K562 (cell line): Measurements from ENCODE around the gene FAM20B. TPM values are rescaled to one million over a fixed set of nuclear protein-coding genes. Genes with fewer than 3 reads are reported as not detected.

Experiments used
- CBX1 ChIP-seq: sonication (generic); IDR thresholded peaks from 2 replicates; pipeline ENCODE4 v1.6.1; 2016; ENCODE audit warnings: antibody characterized with exemption, low read depth, mild to moderate bottlenecking
- DPF2 ChIP-seq: fragments of 450-650 bp; IDR thresholded peaks from 2 replicates; pipeline ENCODE4 v1.6.1; 2016
- ESRRB ChIP-seq: fragments of 250-450 bp; sonication (Bioruptor Pico); IDR thresholded peaks from 2 replicates; pipeline ENCODE4 v1.5.0; 2020; ENCODE audit warnings: mild to moderate bottlenecking, moderate library complexity, borderline replicate concordance
- ETV6 ChIP-seq, 3 experiments: fragments of 150-350 bp in 1 of 3; sonication (generic) in 1 of 3; formaldehyde crosslinking in 1 of 3; IDR thresholded peaks; 2 replicates each; pipeline versions ENCODE4 v1.6.1 to v1.8.0; 2014 to 2022; ENCODE audit warnings: borderline replicate concordance in 2 of 3, low read depth in 2 of 3, antibody characterized with exemption in 1 of 3, low read length in 1 of 3, mild to moderate bottlenecking in 1 of 3, missing genetic modification reagents in 1 of 3
- GATAD2B ChIP-seq: fragments of 450-650 bp; IDR thresholded peaks from 2 replicates; pipeline ENCODE4 v1.6.1; 2017; ENCODE audit warnings: mild to moderate bottlenecking, borderline replicate concordance
- IFI16 ChIP-seq: fragments of 250-450 bp; sonication (Bioruptor Pico); IDR thresholded peaks from 2 replicates; pipeline ENCODE4 v2.1.2; 2022; ENCODE audit warnings: mild to moderate bottlenecking, inconsistent platforms
- MECOM ChIP-seq: fragments of 250-450 bp; sonication (Bioruptor Pico); IDR thresholded peaks from 2 replicates; pipeline ENCODE4 v1.8.0; 2022; ENCODE audit warnings: inconsistent platforms
- NFXL1 ChIP-seq: fragments of 450-650 bp; formaldehyde crosslinking; IDR thresholded peaks from 2 replicates; pipeline ENCODE4 v1.4.0; 2021; ENCODE audit warnings: mild to moderate bottlenecking
- NR2C1 ChIP-seq, 2 experiments: fragments of 450-650 bp; IDR thresholded peaks; 2 replicates each; pipeline ENCODE4 v1.6.1; 2017; ENCODE audit warnings: mild to moderate bottlenecking in 2 of 2, antibody characterized with exemption in 1 of 2, inconsistent platforms in 1 of 2, missing compliant biosample characterization in 1 of 2, missing genetic modification characterization in 1 of 2
- RBBP5 ChIP-seq: fragments of 200-600 bp; sonication (generic); IDR thresholded peaks from 2 replicates; pipeline ENCODE4 v1.6.1; 2012; ENCODE audit warnings: borderline replicate concordance, mild to moderate bottlenecking, low read length, control low read depth, inconsistent platforms; ENCODE audit not compliant: insufficient read depth, poor library complexity, severe bottlenecking
- SNIP1 ChIP-seq: fragments of 450-650 bp; IDR thresholded peaks from 2 replicates; pipeline ENCODE4 v1.7.1; 2017; ENCODE audit warnings: low read depth, mild to moderate bottlenecking
- SRSF1 ChIP-seq: fragments of 200-400 bp; formaldehyde crosslinking; IDR thresholded peaks from 2 replicates; pipeline ENCODE4 v1.6.1; 2017; ENCODE audit warnings: mild to moderate bottlenecking, low read depth, low read length, moderate library complexity
- SUPT5H ChIP-seq: fragments of 450-650 bp; IDR thresholded peaks from 2 replicates; pipeline ENCODE4 v1.6.1; 2016
- XRCC5 ChIP-seq: fragments of 200-400 bp; formaldehyde crosslinking; IDR thresholded peaks from 2 replicates; pipeline ENCODE4 v1.6.1; 2017; ENCODE audit warnings: low read depth, mild to moderate bottlenecking, low read length
- ZNF133 ChIP-seq: fragments of 250-450 bp; sonication (Bioruptor Pico); IDR thresholded peaks from 2 replicates; pipeline ENCODE4 v1.4.0; 2020; ENCODE audit warnings: mild to moderate bottlenecking
- ZNF384 ChIP-seq: IDR thresholded peaks from 2 replicates; pipeline ENCODE4 v1.6.1; 2012; ENCODE audit warnings: low read depth, low read length, improper control_type of control experiment
- ZNF592 ChIP-seq: fragments of 450-650 bp; IDR thresholded peaks from 2 replicates; pipeline ENCODE4 v1.6.1; 2017; ENCODE audit warnings: antibody characterized with exemption, mild to moderate bottlenecking
- polyA plus RNA-seq, 8 experiments: library from polyadenylated mRNA; depleted of rRNA in 4 of 8; stranded (reverse) in 5 of 8; unstranded in 3 of 8; fragments of >200 nt; fragmentation: Nextera tagmentation in 2 of 8; fragmentation: Illumina TruSeq in 1 of 8; extraction: Ambion mirVana in 2 of 8; extraction: Trizol in 1 of 8; gene quantifications; 2 replicates each; pipeline versions ENCODE4 v1.2.1 to v1.2.3, GENCODE V29; 2011 to 2014; ENCODE audit warnings: inconsistent platforms in 1 of 8, missing spikeins in 1 of 8
- total RNA-seq, 7 experiments: library from RNA; depleted of rRNA in 6 of 7; stranded (reverse); fragments of >200 nt in 6 of 7; fragmentation: Illumina TruSeq in 2 of 7; extraction: Trizol in 2 of 7; gene quantifications; 2 replicates each; pipeline versions ENCODE4 v1.2.1 to v1.2.3, GENCODE V29; 2011 to 2021; ENCODE audit warnings: low replicate concordance in 1 of 7
- TF ChIP-seq, protein P1 (sequence below): fragments of 250-450 bp; sonication (Bioruptor Pico); IDR thresholded peaks from 2 replicates; pipeline ENCODE4 v1.9.0; 2021; ENCODE audit warnings: mild to moderate bottlenecking, inconsistent platforms
- TF ChIP-seq, protein P2 (sequence below): sonication (generic); formaldehyde crosslinking; IDR thresholded peaks from 2 replicates; pipeline ENCODE4 v1.8.1; 2023; ENCODE audit warnings: mild to moderate bottlenecking, missing genetic modification reagents
- TF ChIP-seq, protein P3 (sequence below): fragments of 250-450 bp; sonication (Bioruptor Pico); IDR thresholded peaks from 2 replicates; pipeline ENCODE4 v1.4.0; 2020

FAM20B gene
- total and polyA plus RNA-seq, 9 of the 15 experiments (the other 6 are each of a cell fraction or from before 2014, with no cell fraction given) = 7.2 to 67.5 (median 42.9) TPM

DNA sequence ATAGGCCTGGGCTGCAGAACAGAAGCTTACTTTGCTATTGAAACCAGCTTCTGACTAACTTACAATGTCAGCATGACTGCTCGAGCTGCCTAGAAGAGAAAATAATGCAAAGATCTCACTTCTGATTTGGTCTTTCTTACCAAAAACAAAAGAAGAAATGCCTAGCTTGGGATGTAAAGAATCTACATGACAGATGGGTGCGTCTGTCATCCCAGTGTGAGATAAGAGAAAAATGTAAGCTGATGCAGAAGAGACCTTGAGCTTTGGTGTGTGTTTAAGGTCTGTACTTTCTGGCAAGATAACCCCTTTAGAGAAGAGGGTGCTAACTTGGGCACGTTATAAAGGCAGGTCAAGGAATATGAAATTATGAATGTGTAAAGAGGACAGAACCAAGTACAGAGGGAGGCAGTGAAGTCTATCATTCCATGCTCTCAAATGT, 3.6 kb downstream of the FAM20B start (continued):
- TF ChIP-seq, protein P1, sequence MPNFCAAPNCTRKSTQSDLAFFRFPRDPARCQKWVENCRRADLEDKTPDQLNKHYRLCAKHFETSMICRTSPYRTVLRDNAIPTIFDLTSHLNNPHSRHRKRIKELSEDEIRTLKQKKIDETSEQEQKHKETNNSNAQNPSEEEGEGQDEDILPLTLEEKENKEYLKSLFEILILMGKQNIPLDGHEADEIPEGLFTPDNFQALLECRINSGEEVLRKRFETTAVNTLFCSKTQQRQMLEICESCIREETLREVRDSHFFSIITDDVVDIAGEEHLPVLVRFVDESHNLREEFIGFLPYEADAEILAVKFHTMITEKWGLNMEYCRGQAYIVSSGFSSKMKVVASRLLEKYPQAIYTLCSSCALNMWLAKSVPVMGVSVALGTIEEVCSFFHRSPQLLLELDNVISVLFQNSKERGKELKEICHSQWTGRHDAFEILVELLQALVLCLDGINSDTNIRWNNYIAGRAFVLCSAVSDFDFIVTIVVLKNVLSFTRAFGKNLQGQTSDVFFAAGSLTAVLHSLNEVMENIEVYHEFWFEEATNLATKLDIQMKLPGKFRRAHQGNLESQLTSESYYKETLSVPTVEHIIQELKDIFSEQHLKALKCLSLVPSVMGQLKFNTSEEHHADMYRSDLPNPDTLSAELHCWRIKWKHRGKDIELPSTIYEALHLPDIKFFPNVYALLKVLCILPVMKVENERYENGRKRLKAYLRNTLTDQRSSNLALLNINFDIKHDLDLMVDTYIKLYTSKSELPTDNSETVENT (CRISPR knock-in tag) = no peak
- no peak for TF ChIP-seq SUPT5H
- TF ChIP-seq ZNF384 = no peak
- no peak for TF ChIP-seq XRCC5
- no peak for TF ChIP-seq RBBP5
- TF ChIP-seq IFI16 (CRISPR knock-in tag) = no peak
- 0 out of 2 replicates have a peak, but pooled peaks have one; percentile 48 for TF ChIP-seq ZNF592
- TF ChIP-seq DPF2 = peak; percentile 87
- TF ChIP-seq ZNF133 (CRISPR knock-in tag) = no peak
- TF ChIP-seq, protein P2, sequence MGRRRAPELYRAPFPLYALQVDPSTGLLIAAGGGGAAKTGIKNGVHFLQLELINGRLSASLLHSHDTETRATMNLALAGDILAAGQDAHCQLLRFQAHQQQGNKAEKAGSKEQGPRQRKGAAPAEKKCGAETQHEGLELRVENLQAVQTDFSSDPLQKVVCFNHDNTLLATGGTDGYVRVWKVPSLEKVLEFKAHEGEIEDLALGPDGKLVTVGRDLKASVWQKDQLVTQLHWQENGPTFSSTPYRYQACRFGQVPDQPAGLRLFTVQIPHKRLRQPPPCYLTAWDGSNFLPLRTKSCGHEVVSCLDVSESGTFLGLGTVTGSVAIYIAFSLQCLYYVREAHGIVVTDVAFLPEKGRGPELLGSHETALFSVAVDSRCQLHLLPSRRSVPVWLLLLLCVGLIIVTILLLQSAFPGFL (CRISPR knock-in tag) = no peak
- no peak for TF ChIP-seq ETV6 (IDR thresholded peaks at IDR 0.05; ENCODE audit: borderline replicate concordance in 1 of 2, low read depth in 2 of 2, low read length in 1 of 2)
- TF ChIP-seq ETV6 (CRISPR knock-in tag; IDR thresholded peaks at IDR 0.05; ENCODE audit: borderline replicate concordance) = no peak
- no peak for TF ChIP-seq NFXL1 (CRISPR knock-in tag)
- TF ChIP-seq GATAD2B = 0 out of 2 replicates have a peak, but pooled peaks have one; percentile 59
- TF ChIP-seq SRSF1 = no peak
- TF ChIP-seq ESRRB = no peak
- TF ChIP-seq MECOM (CRISPR knock-in tag) = peak; percentile 88
- TF ChIP-seq, protein P3, sequence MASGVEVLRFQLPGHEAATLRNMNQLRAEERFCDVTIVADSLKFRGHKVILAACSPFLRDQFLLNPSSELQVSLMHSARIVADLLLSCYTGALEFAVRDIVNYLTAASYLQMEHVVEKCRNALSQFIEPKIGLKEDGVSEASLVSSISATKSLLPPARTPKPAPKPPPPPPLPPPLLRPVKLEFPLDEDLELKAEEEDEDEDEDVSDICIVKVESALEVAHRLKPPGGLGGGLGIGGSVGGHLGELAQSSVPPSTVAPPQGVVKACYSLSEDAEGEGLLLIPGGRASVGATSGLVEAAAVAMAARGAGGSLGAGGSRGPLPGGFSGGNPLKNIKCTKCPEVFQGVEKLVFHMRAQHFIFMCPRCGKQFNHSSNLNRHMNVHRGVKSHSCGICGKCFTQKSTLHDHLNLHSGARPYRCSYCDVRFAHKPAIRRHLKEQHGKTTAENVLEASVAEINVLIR (CRISPR knock-in tag) = no peak
- no peak for TF ChIP-seq NR2C1 (IDR thresholded peaks at IDR 0.05)
- TF ChIP-seq NR2C1 (tag; IDR thresholded peaks at IDR 0.05) = no peak
- no peak for TF ChIP-seq CBX1
- no peak for TF ChIP-seq SNIP1
